Breast epithelium (tissue), 4 donors: Measurements from ENCODE around the gene CSRNP2. TPM values are rescaled to one million over a fixed set of nuclear protein-coding genes. Genes with fewer than 3 reads are reported as not detected.

Source experiments
- DNase-seq, 2 donors: peaks; one replicate each; pipeline ENCODE4 v3.0.0-alpha.2; 2019; ENCODE audit warnings: low spot score in 2 of 2
- H3K27ac ChIP-seq, 2 donors: fragments of 200-600 bp; sonication (generic) in 1 of 2; one replicate each; pipeline ENCODE4 v1.5.1; 2016 to 2019; ENCODE audit warnings: mild to moderate bottlenecking in 1 of 2
- H3K27me3 ChIP-seq, 2 donors: fragments of 200-600 bp; sonication (generic) in 1 of 2; one replicate each; pipeline versions ENCODE4 v1.5.1 to v1.6.0; 2017 to 2019; ENCODE audit warnings: control low read depth in 1 of 2, mild to moderate bottlenecking in 1 of 2
- H3K36me3 ChIP-seq: fragments of 200-600 bp; one replicate; pipeline ENCODE4 v1.5.1; 2019
- H3K4me1 ChIP-seq, 2 donors: fragments of 200-600 bp; sonication (generic); one replicate each; pipeline ENCODE4 v1.5.1; 2016 to 2019; ENCODE audit warnings: control low read depth in 1 of 2
- H3K4me3 ChIP-seq, 3 donors: fragments of 200-600 bp; sonication (generic); 1 replicate in 2 of 3; 2 replicates in 1 of 3; pipeline ENCODE4 v1.5.1; 2016 to 2019; ENCODE audit warnings: mild to moderate bottlenecking in 3 of 3, moderate library complexity in 2 of 3
- H3K9me3 ChIP-seq, 2 donors: fragments of 200-600 bp; sonication (generic) in 1 of 2; one replicate each; pipeline ENCODE4 v1.5.1; 2016 to 2019; ENCODE audit warnings: control low read depth in 1 of 2
- CTCF ChIP-seq, 3 donors: fragments of 450-650 bp; IDR thresholded peaks; one replicate each; pipeline ENCODE4 v1.5.1; 2016 to 2017; ENCODE audit warnings: antibody characterized with exemption in 3 of 3, mild to moderate bottlenecking in 3 of 3, moderate library complexity in 3 of 3
- POLR2A ChIP-seq: fragments of 450-650 bp; IDR thresholded peaks from one replicate; pipeline ENCODE4 v1.6.1; 2016; ENCODE audit warnings: antibody characterized with exemption, mild to moderate bottlenecking, moderate library complexity
- POLR2AphosphoS5 ChIP-seq, 3 donors: sonication (generic); formaldehyde crosslinking; IDR thresholded peaks; one replicate each; pipeline ENCODE4 v1.6.1; 2017; ENCODE audit warnings: antibody characterized with exemption in 3 of 3
- intact Hi-C: fragments of 100-400 bp; cut with DNase I; formaldehyde crosslinking; loops from one replicate; pipeline ENCODE4 v1.15.1; 2023; ENCODE audit warnings: low total_unique reads
- total RNA-seq, 3 donors: library from RNA; depleted of rRNA; stranded (reverse); fragments of >200 nt; gene quantifications; one replicate each; pipeline ENCODE4 v1.1.0, GENCODE V29; 2016

Gene CSRNP2
- total RNA-seq, 3 donors from 2014 or later = 20.2 to 37.3 (median 35.7) TPM

- no peak overlapping the region for H3K27ac ChIP-seq
- H3K4me1 ChIP-seq = no peaks in the 10 kb centered on the region
- no peaks in the 10 kb centered on the region for H3K27me3 ChIP-seq
- H3K36me3 ChIP-seq = no peaks in the 10 kb centered on the region
- intact Hi-C loops = loop anchor here (5.0 kb wide), 1 partner anchor 889 kb away; no protein-coding TSS in a partner anchor
- no peak for TF ChIP-seq CTCF (IDR thresholded peaks at IDR 0.05)
- no peaks in the 10 kb centered on the region for H3K9me3 ChIP-seq
- DNase-seq = no peak
- no peak overlapping the region for H3K4me3 ChIP-seq
Measured at GRCh38 chr12:51033457-51034089, 49.8 kb downstream of the CSRNP2 start.

- no peak for DNase-seq
- Histone ChIP-seq H3K27ac (no peak overlapping the region), H3K4me3 (no peak overlapping the region), H3K4me1 (no peaks in the 10 kb centered on the region), H3K36me3 (no peaks in the 10 kb centered on the region), H3K9me3 (no peaks in the 10 kb centered on the region), H3K27me3 (no peaks in the 10 kb centered on the region)
- intact Hi-C loops = loop anchor here (5.0 kb wide), 1 partner anchor 889 kb away; no protein-coding TSS in a partner anchor
- TF ChIP-seq POLR2AphosphoS5 (IDR thresholded peaks at IDR 0.05) (no peak), CTCF (IDR thresholded peaks at IDR 0.05) (no peak), POLR2A (no peak)
Measured at GRCh38 chr12:51033048-51033447, 50.3 kb downstream of the CSRNP2 start.

DNA sequence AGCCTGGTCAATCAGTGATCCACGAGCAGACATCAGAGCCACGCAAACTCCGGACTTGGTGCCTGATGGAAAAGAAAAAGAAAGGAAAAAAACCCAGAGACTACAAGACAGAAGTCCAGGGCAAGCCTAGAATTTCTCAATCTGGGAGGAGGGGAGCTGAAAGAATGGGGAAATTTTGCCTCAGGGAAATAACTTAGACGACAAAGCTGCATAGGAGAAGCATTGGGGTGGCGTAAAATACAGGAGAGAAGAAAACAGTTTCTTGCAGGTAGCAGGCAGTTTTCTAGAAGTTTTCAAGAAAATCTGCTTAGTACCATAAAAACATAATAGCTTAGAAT is 54.6 kb downstream of the CSRNP2 start:
- intact Hi-C loops = no loop called here

DNA sequence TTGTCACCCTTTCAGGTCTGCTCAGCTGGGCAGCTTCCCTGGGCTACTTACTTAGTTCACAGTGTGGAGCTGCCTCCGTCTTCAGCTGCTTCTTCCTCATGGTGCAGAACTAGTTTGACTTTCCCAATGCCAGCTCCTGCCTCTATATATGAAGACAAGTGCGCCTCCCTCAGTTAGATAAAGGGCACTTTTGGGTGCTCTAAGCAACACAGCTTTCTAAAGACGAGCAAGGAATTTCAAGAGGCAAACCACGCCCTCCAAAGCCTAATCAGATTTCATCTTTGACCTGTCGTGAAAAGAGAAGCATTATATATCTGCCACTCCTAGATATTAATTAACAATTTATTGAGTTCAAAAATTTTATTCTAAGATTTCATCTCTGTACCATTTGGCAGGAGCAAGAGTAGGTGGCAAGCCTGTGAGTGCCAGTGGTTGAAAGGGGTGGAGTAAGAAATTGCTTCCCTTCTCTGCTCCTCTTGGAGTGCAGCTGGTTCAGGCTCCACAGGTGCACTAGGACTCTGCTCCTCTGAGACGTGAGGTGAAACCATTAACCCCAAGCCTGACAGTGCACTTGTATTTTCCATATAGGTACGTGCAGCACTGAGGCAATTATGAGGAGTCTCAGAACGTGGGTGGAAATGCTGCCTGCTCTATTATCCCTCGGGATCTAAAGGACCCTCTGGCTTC is 55.1 kb downstream of the CSRNP2 start:
- TF ChIP-seq POLR2A (no peak), CTCF (IDR thresholded peaks at IDR 0.05) (peak in 2 of 3 donors; percentile 35 to 39), POLR2AphosphoS5 (IDR thresholded peaks at IDR 0.05) (peak in 1 of 3 donors; percentile 17)
- Histone ChIP-seq H3K36me3 (no peaks in the 10 kb centered on the region), H3K4me3 (peak overlapping the region in 2 of 3 donors; percentile 34 to 55), H3K4me1 (peaks cover 0 to 8% of the 10 kb centered on the region in 2 donors), H3K9me3 (no peaks in the 10 kb centered on the region), H3K27ac (peak overlapping the region; percentile 45 to 50), H3K27me3 (no peaks in the 10 kb centered on the region)
- DNase-seq = peak in 1 of 2 donors; percentile 64
- intact Hi-C loops = no loop called here

More for the DNA sequence above, 54.6 kb downstream of the CSRNP2 start:
- Histone ChIP-seq H3K27ac (peak overlapping the region; percentile 49 to 50), H3K36me3 (no peaks in the 10 kb centered on the region), H3K4me1 (peaks cover 0 to 7% of the 10 kb centered on the region in 2 donors), H3K4me3 (peak overlapping the region in 2 of 3 donors; percentile 34 to 55), H3K27me3 (no peaks in the 10 kb centered on the region), H3K9me3 (no peaks in the 10 kb centered on the region)
- DNase-seq = no peak
- TF ChIP-seq CTCF (IDR thresholded peaks at IDR 0.05) (no peak), POLR2A (no peak), POLR2AphosphoS5 (IDR thresholded peaks at IDR 0.05) (no peak)

- no peak for DNase-seq
- TF ChIP-seq POLR2A (no peak), POLR2AphosphoS5 (IDR thresholded peaks at IDR 0.05) (no peak), CTCF (IDR thresholded peaks at IDR 0.05) (no peak)
- intact Hi-C loops = no loop called here
- Histone ChIP-seq H3K27me3 (no peaks in the 10 kb centered on the region), H3K9me3 (no peaks in the 10 kb centered on the region), H3K4me3 (no peak overlapping the region), H3K4me1 (peaks cover 0 to 8% of the 10 kb centered on the region in 2 donors), H3K36me3 (no peaks in the 10 kb centered on the region), H3K27ac (peak overlapping the region; percentile 3 to 99)
Measured at GRCh38 chr12:51027342-51027835, 56.0 kb downstream of the CSRNP2 start.
